BJ (cell line): ENCODE data around the gene ZNF134. TPM values are rescaled to one million over a fixed set of nuclear protein-coding genes. Genes with fewer than 3 reads are reported as not detected.

Source experiments
- CTCF ChIA-PET: fragments of 350-600 bp; formaldehyde crosslinking; extraction: SDS; loops from one replicate; lab custom pipeline; 2021; ENCODE audit warnings: antibody characterized with exemption, inconsistent platforms; lab: Yijun Ruan, JAX
- POLR2A ChIA-PET: fragments of 300-600 bp; sonication (Branson Sonifier 250); formaldehyde crosslinking; extraction: SDS; loops from one replicate; lab custom pipeline; 2021; ENCODE audit warnings: antibody characterized with exemption; lab: Charles Lee
- DNase-seq: peaks from one replicate; pipeline ENCODE4 v3.0.0-alpha.2; 2011; ENCODE audit warnings: low read depth
- H3K27me3 ChIP-seq: 2 replicates; pipeline ENCODE4 v1.6.0; 2011; ENCODE audit warnings: low read length; ENCODE audit not compliant: control insufficient read depth, insufficient read depth
- H3K36me3 ChIP-seq: 2 replicates; pipeline ENCODE4 v1.5.1; 2011; ENCODE audit warnings: low read length; ENCODE audit not compliant: control insufficient read depth, insufficient read depth
- H3K4me3 ChIP-seq: 2 replicates; pipeline ENCODE4 v1.5.1; 2011; ENCODE audit warnings: low read depth, mild to moderate bottlenecking, control low read depth, low read length
- CTCF ChIP-seq: IDR thresholded peaks from 2 replicates; pipeline ENCODE4 v1.5.1; 2011; ENCODE audit warnings: low read depth, mild to moderate bottlenecking, control low read depth, inconsistent platforms, low read length, moderate library complexity; ENCODE audit not compliant: insufficient read depth
- polyA plus RNA-seq: library from polyadenylated mRNA; depleted of rRNA; stranded (reverse); fragments of >200 nt; gene quantifications from 2 replicates; pipeline ENCODE4 v1.2.3, GENCODE V29; 2011

ZNF134 gene
- polyA plus RNA-seq, 1 experiment: 6.5 TPM

- TF ChIP-seq CTCF: no peak
- ChIA-PET CTCF (no interaction called here), POLR2A (no interaction called here)
- DNase-seq: no peak
- Histone ChIP-seq H3K27me3 (no peaks in the 10 kb centered on the region), H3K36me3 (peaks cover 31% of the 10 kb centered on the region), H3K4me3 (no peak overlapping the region)
Measured at GRCh38 chr19:57576661-57577060, 37.4 kb upstream of the ZNF134 start.

- peak; percentile 39 for TF ChIP-seq CTCF
- ChIA-PET CTCF (interaction anchor here (1.3 kb wide), 1 partner anchor 9 kb away, joined by 3 read pairs; no protein-coding TSS in a partner anchor), POLR2A (no interaction called here)
- Histone ChIP-seq H3K4me3 (peak within 1 kb of the TSS; percentile 87), H3K27me3 (no peaks in the 10 kb centered on the region), H3K36me3 (peaks cover 15% of the 10 kb centered on the region)
- DNase-seq: peak; percentile 95
Measured at GRCh38 chr19:57578487-57579205, 35.4 kb upstream of the ZNF134 start, which contains the start of gene ZNF416. ZNF416 (minus strand) TSS chr19:57578911; CDS start chr19:57578704, 207 bp downstream.

- ChIA-PET POLR2A (no interaction called here), CTCF (no interaction called here)
- no peak overlapping the region; the same call in 1 of the 2 replicates for H3K4me3 ChIP-seq
Measured at GRCh38 chr19:57583104-57583520, 30.9 kb upstream of the ZNF134 start.

DNA sequence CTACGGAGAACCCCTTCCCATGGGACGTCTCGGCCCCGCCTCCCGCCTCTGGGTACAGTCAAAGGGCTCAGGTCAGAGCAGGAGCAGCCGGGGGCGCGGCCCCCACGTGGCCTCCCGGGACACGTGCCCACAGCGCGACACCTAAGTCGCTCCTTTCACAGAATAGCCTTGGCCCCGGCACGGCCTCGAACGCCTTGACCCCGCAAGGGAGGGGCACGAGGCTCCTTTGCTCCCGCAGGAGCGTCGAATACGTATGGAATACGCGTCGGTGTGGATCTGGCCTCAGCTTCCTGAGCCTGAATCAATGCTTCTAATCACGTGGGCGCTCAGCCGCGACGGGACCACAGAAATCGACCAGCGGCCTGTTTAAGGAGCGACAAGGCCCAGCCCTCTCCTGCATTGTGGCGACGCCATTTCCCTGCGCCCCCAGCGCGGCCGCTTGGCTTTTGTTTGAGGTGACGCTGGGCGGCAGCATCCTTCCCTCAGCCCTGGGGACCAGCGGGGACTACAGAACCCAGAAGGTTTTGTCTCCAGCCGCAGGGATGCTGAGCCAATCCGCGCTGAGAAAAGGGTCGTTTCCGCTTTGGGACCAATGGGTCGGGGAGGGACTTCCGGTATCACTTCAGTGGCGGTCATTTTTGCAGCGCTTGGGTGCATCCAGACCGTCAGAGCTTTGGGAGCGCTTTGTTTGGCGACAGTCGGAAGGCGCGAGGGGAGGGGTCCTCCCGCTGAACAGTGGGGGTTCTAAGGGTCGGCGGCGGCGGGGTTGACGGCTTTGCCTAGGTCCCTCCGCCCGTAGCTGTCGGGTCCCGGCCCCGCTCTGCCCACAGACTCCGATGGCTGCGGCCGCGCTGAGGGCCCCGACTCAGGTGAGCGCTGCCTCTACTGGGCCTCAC is 30.3 kb upstream of the ZNF134 start, which contains the start of gene ZIK1:
Gene ZIK1, plus strand, starts transcription at position 625 of the 896 bp plus-strand sequence. Its CDS starts 212 bp downstream, at position 837.
- DNase-seq: peak; percentile 68
- CTCF ChIA-PET: no interaction called here
- Histone ChIP-seq H3K4me3 (peak within 1 kb of the TSS; percentile 63), H3K27me3 (no peaks in the 10 kb centered on the region), H3K36me3 (0 out of 2 replicates have a peak, but pooled peaks cover 2% of the 10 kb centered on the region)
- POLR2A ChIA-PET: no interaction called here
- TF ChIP-seq CTCF: 0 out of 2 replicates have a peak, but pooled peaks have one; percentile 17

More at GRCh38 chr19:57583104-57583520, 30.9 kb upstream of the ZNF134 start:
- DNase-seq: no peak
- no peaks in the 10 kb centered on the region for H3K36me3 ChIP-seq
- H3K27me3 ChIP-seq: no peaks in the 10 kb centered on the region
- no peak for TF ChIP-seq CTCF

GRCh38 chr19:57587529-57587928 is 26.5 kb upstream of the ZNF134 start:
- ChIA-PET CTCF (no interaction called here), POLR2A (no interaction called here)
- Histone ChIP-seq H3K36me3 (peaks cover 16% of the 10 kb centered on the region), H3K4me3 (no peak overlapping the region), H3K27me3 (no peaks in the 10 kb centered on the region)
- TF ChIP-seq CTCF: no peak
- DNase-seq: peak; percentile 25
